Lower lobe of right lung (tissue), 2 donors: ENCODE data around the gene PPWD1. TPM values are rescaled to one million over a fixed set of nuclear protein-coding genes. Genes with fewer than 3 reads are reported as not detected.

Experiments used
- ATAC-seq, 2 donors: fragments of 200-7000 bp; cut with Tn5 transposase; one replicate each; pipeline ENCODE4 v1.9.1; 2020 to 2022; ENCODE audit warnings: mild to moderate bottlenecking in 2 of 2, moderate library complexity in 2 of 2
- DNase-seq: peaks from one replicate; pipeline ENCODE4 v3.0.0-alpha.2; 2020
- H3K27ac ChIP-seq: fragments of 200-600 bp; one replicate; pipeline ENCODE4 v1.8.0; 2022
- H3K27me3 ChIP-seq: fragments of 200-600 bp; one replicate; pipeline ENCODE4 v1.8.0; 2022; ENCODE audit warnings: low read depth
- H3K36me3 ChIP-seq: fragments of 200-600 bp; one replicate; pipeline ENCODE4 v1.8.0; 2022; ENCODE audit warnings: mild to moderate bottlenecking
- H3K4me1 ChIP-seq: fragments of 200-600 bp; one replicate; pipeline ENCODE4 v1.8.0; 2022
- H3K4me3 ChIP-seq: fragments of 200-600 bp; one replicate; pipeline ENCODE4 v1.8.0; 2022; ENCODE audit warnings: mild to moderate bottlenecking
- H3K9me3 ChIP-seq: fragments of 200-600 bp; one replicate; pipeline ENCODE4 v1.8.0; 2022
- intact Hi-C: fragments of 100-400 bp; cut with DNase I; formaldehyde crosslinking; loops from one replicate; pipeline ENCODE4 v1.11.0; 2022
- total RNA-seq: library from RNA; stranded (reverse); fragmentation: NEBNext Ultra II Directional; extraction: Animal tissue kit (Norgen Biotek cat#: 25700); gene quantifications from one replicate; pipeline ENCODE4 v1.2.1, GENCODE V29; 2021
- TF ChIP-seq, protein P1 (sequence below): fragments of 200-600 bp; IDR thresholded peaks from one replicate; pipeline ENCODE4 v1.8.0; 2022; ENCODE audit warnings: antibody characterized with exemption, mild to moderate bottlenecking
- donor health status: DM: no; HTN: yes; CAD: no; lungs with severe emphysema.

Gene PPWD1
- total RNA-seq, 1 donor from 2014 or later: 39.2 TPM

DNA sequence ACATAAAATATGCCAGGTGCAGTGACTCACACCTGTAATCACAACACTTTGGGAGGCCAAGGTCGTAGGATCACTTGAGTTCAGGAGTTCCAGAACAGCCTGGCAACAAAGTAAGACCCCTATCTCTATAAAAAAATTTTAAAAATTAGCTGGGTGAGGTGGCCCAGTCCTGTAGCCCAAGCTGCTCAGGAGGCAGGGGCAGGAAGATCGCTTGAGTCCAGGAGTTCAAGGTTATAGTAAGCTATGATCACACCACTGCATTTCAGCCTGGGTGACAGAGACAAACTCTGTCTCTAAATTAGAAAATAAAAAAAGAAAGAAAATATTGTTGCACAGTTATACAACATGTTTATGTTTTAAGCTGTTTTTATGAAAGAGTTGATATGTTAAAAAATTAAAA is 6.9 kb upstream of the PPWD1 start:
- TF ChIP-seq, protein P1, sequence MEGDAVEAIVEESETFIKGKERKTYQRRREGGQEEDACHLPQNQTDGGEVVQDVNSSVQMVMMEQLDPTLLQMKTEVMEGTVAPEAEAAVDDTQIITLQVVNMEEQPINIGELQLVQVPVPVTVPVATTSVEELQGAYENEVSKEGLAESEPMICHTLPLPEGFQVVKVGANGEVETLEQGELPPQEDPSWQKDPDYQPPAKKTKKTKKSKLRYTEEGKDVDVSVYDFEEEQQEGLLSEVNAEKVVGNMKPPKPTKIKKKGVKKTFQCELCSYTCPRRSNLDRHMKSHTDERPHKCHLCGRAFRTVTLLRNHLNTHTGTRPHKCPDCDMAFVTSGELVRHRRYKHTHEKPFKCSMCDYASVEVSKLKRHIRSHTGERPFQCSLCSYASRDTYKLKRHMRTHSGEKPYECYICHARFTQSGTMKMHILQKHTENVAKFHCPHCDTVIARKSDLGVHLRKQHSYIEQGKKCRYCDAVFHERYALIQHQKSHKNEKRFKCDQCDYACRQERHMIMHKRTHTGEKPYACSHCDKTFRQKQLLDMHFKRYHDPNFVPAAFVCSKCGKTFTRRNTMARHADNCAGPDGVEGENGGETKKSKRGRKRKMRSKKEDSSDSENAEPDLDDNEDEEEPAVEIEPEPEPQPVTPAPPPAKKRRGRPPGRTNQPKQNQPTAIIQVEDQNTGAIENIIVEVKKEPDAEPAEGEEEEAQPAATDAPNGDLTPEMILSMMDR: no peak
- H3K27ac ChIP-seq: no peak overlapping the region
- H3K4me3 ChIP-seq: no peak overlapping the region
- intact Hi-C loops: no loop called here
- no peaks in the 10 kb centered on the region for H3K9me3 ChIP-seq
- no peaks in the 10 kb centered on the region for H3K36me3 ChIP-seq
- no peak for ATAC-seq
- no peaks in the 10 kb centered on the region for H3K4me1 ChIP-seq
- no peaks in the 10 kb centered on the region for H3K27me3 ChIP-seq
- DNase-seq: no peak

DNA sequence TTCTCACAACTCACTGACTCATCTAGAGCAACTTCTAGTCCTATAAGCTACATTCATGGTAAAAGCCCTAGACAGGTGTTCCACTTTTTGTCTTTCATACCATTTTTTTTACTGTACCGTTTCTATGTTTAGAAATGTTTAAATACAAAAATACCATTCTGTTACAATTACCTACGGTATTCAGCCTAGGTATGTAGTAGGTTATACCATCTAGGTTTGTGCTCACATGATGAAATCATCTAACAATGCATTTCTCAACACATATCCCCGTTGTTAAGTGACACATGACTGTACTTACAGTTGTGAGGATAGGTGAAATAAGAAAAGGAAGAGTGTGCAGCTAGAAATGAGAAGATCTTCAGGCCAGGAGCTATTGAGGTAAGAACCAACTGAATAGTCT is 6.4 kb upstream of the PPWD1 start:
- H3K27me3 ChIP-seq: no peaks in the 10 kb centered on the region
- H3K36me3 ChIP-seq: no peaks in the 10 kb centered on the region
- no peak overlapping the region for H3K27ac ChIP-seq
- DNase-seq (no peak), ATAC-seq (no peak)
- TF ChIP-seq, protein P1: no peak
- H3K9me3 ChIP-seq: no peaks in the 10 kb centered on the region
- no peaks in the 10 kb centered on the region for H3K4me1 ChIP-seq
- intact Hi-C loops: no loop called here
- no peak overlapping the region for H3K4me3 ChIP-seq

DNA sequence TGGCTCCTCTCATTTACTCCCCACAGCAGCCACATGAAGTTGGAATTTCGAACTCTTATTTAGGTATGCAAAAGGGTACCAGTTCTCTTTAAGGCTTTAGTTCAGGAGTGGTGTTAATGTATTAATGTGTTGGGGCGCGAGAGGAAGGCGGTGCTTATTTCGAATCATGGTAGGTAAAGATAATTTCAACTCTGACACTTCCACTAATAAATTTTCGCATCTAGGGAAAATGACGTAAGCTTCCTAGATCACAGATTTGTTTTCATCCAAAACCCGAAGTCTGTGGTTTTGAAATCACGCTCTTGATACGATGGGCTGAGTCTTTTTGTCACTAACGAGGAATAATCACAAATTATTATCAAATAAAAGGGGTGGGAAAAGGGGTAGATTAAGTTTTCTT is 681 bp downstream of the PPWD1 start:
- Histone ChIP-seq H3K36me3 (peaks cover 12% of the 10 kb centered on the region), H3K27me3 (no peaks in the 10 kb centered on the region), H3K4me3 (peak overlapping the region; percentile 91), H3K9me3 (no peaks in the 10 kb centered on the region), H3K4me1 (peaks cover 27% of the 10 kb centered on the region), H3K27ac (peak overlapping the region; percentile 91)
- ATAC-seq (no peak), DNase-seq (no peak)
- intact Hi-C loops: no loop called here
- TF ChIP-seq, protein P1: no peak

DNA sequence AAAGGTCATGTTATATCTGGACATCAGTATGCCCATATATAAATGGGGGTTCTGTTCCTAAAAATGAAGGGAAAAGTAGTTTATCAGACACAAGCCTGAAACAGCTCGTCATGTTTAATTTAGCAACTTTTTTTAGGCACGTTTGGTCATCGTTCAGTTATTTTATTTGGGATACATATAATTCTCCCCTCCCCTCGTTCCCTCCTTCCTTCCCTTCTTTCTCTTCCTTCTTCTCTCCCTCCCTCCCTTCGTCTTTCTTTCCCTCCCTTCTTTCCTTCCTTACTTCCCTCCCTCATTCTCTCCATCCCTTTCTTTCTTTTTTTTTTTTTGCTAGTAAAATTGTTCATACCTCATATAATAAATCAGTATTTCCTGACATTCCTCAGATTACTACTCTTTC is 3.4 kb downstream of the PPWD1 start:
- Histone ChIP-seq H3K27me3 (no peaks in the 10 kb centered on the region), H3K4me1 (peaks cover 27% of the 10 kb centered on the region), H3K36me3 (peaks cover 40% of the 10 kb centered on the region), H3K27ac (no peak overlapping the region), H3K4me3 (no peak overlapping the region), H3K9me3 (no peaks in the 10 kb centered on the region)
- TF ChIP-seq, protein P1: no peak
- no peak for ATAC-seq
- intact Hi-C loops: no loop called here
- no peak for DNase-seq

DNA sequence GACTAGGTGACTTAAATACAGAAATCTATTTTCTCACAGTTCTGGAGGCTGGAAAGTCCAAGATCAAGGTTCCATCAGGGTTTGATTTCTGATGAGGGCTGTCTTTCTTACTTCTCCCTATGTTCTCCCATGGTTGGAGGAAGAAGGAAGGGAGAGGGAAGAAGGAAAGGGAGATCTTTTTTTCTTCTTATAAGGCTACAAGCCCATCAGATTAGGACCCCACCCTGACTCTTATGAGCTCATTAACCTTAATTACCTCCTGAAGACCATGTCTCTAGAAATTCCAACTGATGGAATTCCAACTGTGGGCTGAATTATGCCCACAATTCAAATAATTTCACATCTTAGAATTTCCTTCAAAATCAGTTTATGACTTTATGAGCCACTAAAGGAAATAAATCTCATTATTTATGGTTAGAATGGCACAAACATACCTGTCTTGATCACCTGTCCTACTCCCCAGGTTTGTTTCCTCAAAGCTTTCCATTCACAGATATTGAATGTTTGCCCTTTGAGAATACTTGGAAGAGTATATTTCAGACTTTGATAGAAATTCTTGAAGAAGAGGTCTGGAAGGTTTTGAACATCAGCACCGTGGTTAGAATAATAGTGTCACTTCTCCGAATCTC is 7.6 kb downstream of the PPWD1 start:
- Histone ChIP-seq H3K27me3 (no peaks in the 10 kb centered on the region), H3K36me3 (peaks cover 73% of the 10 kb centered on the region), H3K4me3 (no peak overlapping the region), H3K4me1 (no peaks in the 10 kb centered on the region), H3K27ac (no peak overlapping the region), H3K9me3 (no peaks in the 10 kb centered on the region)
- DNase-seq (no peak), ATAC-seq (no peak)
- TF ChIP-seq, protein P1: no peak
- intact Hi-C loops: no loop called here

DNA sequence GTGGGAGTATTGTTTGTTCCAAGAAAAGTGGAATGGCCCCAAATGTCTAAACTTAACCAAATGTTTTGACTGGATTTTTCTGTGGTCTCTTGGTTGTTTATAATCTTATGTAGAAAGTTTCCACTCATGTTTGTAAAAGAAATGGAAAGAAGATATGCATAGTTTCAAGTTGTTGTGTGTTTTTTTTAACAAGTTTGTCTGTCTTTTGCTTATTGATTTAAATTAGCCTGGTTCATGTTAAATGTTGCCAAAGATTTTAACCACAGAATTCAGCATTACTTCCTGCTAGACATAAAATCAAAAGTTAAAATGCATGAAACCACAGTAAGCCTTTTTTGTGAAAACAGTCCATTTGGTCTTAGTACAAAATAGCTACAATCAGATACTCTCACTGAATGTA is 14.0 kb downstream of the PPWD1 start:
- H3K36me3 ChIP-seq: peaks cover 81% of the 10 kb centered on the region
- no peaks in the 10 kb centered on the region for H3K27me3 ChIP-seq
- H3K4me1 ChIP-seq: no peaks in the 10 kb centered on the region
- DNase-seq (no peak), ATAC-seq (no peak)
- intact Hi-C loops: no loop called here
- H3K4me3 ChIP-seq: no peak overlapping the region
- TF ChIP-seq, protein P1: no peak
- no peaks in the 10 kb centered on the region for H3K9me3 ChIP-seq
- no peak overlapping the region for H3K27ac ChIP-seq
